Choroid plexus epithelial cell (primary cell): ENCODE data around the gene LMNA.

Experiments used
- DNase-seq: peaks from one replicate; pipeline ENCODE4 v3.0.0-alpha.2; 2010; ENCODE audit warnings: low read depth
- H3K4me3 ChIP-seq: 2 replicates; pipeline ENCODE4 v1.5.1; 2011; ENCODE audit warnings: low read depth, mild to moderate bottlenecking, control low read depth, low read length, moderate library complexity
- CTCF ChIP-seq: conservative IDR thresholded peaks from 2 replicates; pipeline ENCODE4 v1.5.1; 2011; ENCODE audit warnings: low read depth, mild to moderate bottlenecking, control low read depth, inconsistent platforms, low read length, moderate library complexity

The LMNA gene

GRCh38 chr1:156077430-156077760 is 37.1 kb upstream of the LMNA start:
- TF ChIP-seq CTCF: no peak
- H3K4me3 ChIP-seq: no peak overlapping the region
- DNase-seq: no peak

- no peak for TF ChIP-seq CTCF
- DNase-seq: no peak
- H3K4me3 ChIP-seq: no peak overlapping the region
Measured at GRCh38 chr1:156078728-156079127, 35.8 kb upstream of the LMNA start.

- no peak for TF ChIP-seq CTCF
- no peak for DNase-seq
- H3K4me3 ChIP-seq: no peak overlapping the region
Measured at GRCh38 chr1:156079762-156080161, 34.7 kb upstream of the LMNA start.

GRCh38 chr1:156080241-156080862 is 34.2 kb upstream of the LMNA start:
- DNase-seq: no peak
- peak overlapping the region; percentile 80 for H3K4me3 ChIP-seq
- no peak for TF ChIP-seq CTCF

GRCh38 chr1:156080863-156081179 is 33.7 kb upstream of the LMNA start:
- TF ChIP-seq CTCF: no peak
- peak overlapping the region; percentile 80 for H3K4me3 ChIP-seq
- no peak for DNase-seq

GRCh38 chr1:156081180-156081916 is 33.2 kb upstream of the LMNA start:
- peak overlapping the region; percentile 80 for H3K4me3 ChIP-seq
- TF ChIP-seq CTCF: no peak
- DNase-seq: no peak

GRCh38 chr1:156081917-156082308 is 32.6 kb upstream of the LMNA start:
- peak overlapping the region; percentile 80 for H3K4me3 ChIP-seq
- no peak for TF ChIP-seq CTCF
- DNase-seq: peak; percentile 10
